ENCODE measurements around the gene CAPZB.

DNA sequence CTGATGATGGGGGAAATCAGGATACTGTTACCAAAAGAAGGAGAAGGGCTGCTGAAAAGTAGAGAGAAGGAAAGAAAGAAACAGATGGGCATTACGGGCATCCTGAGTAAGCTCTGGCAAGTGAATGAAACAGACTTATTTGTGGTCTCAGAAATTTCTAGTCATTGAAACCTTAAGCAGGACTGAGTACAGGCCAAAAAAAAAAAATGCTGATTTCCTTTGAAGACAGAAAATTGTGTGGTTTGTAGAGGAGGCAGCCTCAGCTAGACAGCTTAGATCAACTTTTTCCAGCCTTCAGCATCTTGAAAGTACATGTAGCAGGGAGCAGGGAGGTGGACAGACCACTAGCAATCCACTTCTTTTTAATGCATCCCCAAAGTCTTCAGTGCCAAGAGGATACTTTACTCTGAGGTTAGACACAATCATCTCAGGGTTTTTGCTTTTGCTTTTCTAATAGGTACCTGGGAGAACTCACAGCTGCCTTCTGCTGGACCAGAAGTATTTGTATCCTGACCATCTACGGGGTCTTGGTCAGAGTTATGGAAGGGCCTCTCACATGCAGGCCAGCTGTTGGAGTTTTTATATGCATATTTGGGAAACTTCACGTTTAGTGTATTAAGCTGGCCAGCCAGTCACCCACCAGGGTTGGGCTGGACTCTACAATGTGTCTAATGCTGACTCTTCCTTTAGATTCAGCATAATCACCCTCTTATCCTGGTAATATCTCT, 10.6 kb upstream of the CAPZB start:
- TF ChIP-seq, protein P1, sequence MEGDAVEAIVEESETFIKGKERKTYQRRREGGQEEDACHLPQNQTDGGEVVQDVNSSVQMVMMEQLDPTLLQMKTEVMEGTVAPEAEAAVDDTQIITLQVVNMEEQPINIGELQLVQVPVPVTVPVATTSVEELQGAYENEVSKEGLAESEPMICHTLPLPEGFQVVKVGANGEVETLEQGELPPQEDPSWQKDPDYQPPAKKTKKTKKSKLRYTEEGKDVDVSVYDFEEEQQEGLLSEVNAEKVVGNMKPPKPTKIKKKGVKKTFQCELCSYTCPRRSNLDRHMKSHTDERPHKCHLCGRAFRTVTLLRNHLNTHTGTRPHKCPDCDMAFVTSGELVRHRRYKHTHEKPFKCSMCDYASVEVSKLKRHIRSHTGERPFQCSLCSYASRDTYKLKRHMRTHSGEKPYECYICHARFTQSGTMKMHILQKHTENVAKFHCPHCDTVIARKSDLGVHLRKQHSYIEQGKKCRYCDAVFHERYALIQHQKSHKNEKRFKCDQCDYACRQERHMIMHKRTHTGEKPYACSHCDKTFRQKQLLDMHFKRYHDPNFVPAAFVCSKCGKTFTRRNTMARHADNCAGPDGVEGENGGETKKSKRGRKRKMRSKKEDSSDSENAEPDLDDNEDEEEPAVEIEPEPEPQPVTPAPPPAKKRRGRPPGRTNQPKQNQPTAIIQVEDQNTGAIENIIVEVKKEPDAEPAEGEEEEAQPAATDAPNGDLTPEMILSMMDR (IDR thresholded peaks at IDR 0.05; ENCODE audit: low read length): no peak
- TF ChIP-seq EZH2 (optimal IDR thresholded peaks at IDR 0.05; ENCODE audit: low read depth, low read length) (no peak), EZH2phosphoT487 (IDR thresholded peaks at IDR 0.05; ENCODE audit: low read length) (no peak)
